CMK (cell line): ENCODE results near the gene ZBTB14.

Experiments
- DNase-seq: peaks from one replicate; pipeline ENCODE4 v3.0.0-alpha.2; 2010; ENCODE audit warnings: low read depth

Gene ZBTB14

GRCh38 chr18:5295231-5295920 lies at the start of gene ZBTB14:
ZBTB14 (minus strand) TSS chr18:5295726; CDS start chr18:5293246, 2,480 bp downstream.
- DNase-seq, result no peak

GRCh38 chr18:5339202-5339834 lies 43.8 kb upstream of the ZBTB14 start:
- no peak for DNase-seq

GRCh38 chr18:5334456-5335075 lies 39.0 kb upstream of the ZBTB14 start:
- DNase-seq, result no peak

- no peak for DNase-seq
Observed at GRCh38 chr18:5318061-5318700, 22.7 kb upstream of the ZBTB14 start.

- no peak for DNase-seq
Observed at GRCh38 chr18:5317186-5317585, 21.7 kb upstream of the ZBTB14 start.

GRCh38 chr18:5315838-5316237 lies 20.3 kb upstream of the ZBTB14 start:
- DNase-seq, result no peak

GRCh38 chr18:5311301-5311989 lies 15.9 kb upstream of the ZBTB14 start:
- DNase-seq, result no peak

GRCh38 chr18:5309888-5310470 lies 14.5 kb upstream of the ZBTB14 start:
- DNase-seq, result no peak

GRCh38 chr18:5305835-5306234 lies 10.3 kb upstream of the ZBTB14 start:
- no peak for DNase-seq

GRCh38 chr18:5304232-5304631 lies 8.7 kb upstream of the ZBTB14 start:
- no peak for DNase-seq

GRCh38 chr18:5303636-5304035 lies 8.1 kb upstream of the ZBTB14 start:
- no peak for DNase-seq

GRCh38 chr18:5302606-5303005 lies 7.1 kb upstream of the ZBTB14 start:
- no peak for DNase-seq

GRCh38 chr18:5300476-5301010 lies 5.0 kb upstream of the ZBTB14 start:
- DNase-seq, result no peak

GRCh38 chr18:5298156-5298852 lies 2.8 kb upstream of the ZBTB14 start:
- no peak for DNase-seq

- no peak for DNase-seq
Observed at GRCh38 chr18:5297597-5297996, 2.1 kb upstream of the ZBTB14 start.

GRCh38 chr18:5296706-5297320 lies 1.3 kb upstream of the ZBTB14 start:
- no peak for DNase-seq

GRCh38 chr18:5295981-5296705 lies 617 bp upstream of the ZBTB14 start:
- peak; percentile 79 for DNase-seq

GRCh38 chr18:5294457-5295230 lies 882 bp downstream of the ZBTB14 start:
- DNase-seq, result no peak

- DNase-seq, result no peak
Observed at GRCh38 chr18:5294113-5294456, 1.4 kb downstream of the ZBTB14 start.
